HG03095 (cell line): ENCODE results near the gene DLG2.

Experiments used
- ATAC-seq: cut with Tn5 transposase; IDR thresholded peaks from one replicate; pipeline ENCODE4 v1.9.1; 2021; ENCODE audit warnings: moderate library complexity; ENCODE audit not compliant: unreplicated experiment

The DLG2 gene

DNA sequence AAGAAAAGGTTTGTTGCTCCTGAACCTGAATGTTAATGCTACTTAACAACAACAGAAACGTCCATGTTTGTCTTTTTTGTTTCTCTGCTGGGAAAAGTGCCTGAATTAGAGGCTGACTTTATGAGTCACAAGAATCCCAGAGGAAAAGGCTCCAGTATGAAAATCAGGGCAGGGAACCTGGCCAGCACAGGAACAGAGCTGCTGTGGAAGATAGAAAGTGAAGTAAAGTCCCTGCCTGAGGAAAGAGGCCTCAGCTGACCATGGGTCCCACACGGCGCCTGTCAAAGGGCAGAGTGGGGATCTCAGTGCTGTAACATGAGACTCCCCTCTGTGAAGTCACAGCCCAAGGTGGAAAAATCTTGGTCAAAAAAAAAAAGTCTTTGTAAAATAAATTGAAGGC, 1708.7 kb downstream of the DLG2 start:
- no peak for ATAC-seq

DNA sequence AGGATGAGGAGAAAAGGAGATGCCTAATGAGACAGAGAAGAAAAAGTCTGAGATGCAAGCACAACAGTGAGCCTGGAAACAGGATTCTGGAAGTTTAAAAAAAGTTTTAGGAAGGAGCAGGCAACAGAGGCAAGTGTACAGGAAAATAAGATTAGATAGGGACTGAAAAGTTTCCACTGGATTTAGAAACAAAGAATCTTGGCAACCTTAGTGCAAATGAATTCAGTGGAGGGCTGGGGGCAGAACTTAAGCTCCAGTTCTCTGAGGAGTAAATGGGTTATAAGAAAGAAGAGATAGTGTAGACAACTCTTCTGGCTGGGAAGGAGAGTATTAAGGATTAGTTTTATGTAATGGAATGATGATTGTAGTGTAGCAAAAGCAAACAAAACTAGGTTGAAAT, 1712.1 kb downstream of the DLG2 start:
- ATAC-seq, result no peak

DNA sequence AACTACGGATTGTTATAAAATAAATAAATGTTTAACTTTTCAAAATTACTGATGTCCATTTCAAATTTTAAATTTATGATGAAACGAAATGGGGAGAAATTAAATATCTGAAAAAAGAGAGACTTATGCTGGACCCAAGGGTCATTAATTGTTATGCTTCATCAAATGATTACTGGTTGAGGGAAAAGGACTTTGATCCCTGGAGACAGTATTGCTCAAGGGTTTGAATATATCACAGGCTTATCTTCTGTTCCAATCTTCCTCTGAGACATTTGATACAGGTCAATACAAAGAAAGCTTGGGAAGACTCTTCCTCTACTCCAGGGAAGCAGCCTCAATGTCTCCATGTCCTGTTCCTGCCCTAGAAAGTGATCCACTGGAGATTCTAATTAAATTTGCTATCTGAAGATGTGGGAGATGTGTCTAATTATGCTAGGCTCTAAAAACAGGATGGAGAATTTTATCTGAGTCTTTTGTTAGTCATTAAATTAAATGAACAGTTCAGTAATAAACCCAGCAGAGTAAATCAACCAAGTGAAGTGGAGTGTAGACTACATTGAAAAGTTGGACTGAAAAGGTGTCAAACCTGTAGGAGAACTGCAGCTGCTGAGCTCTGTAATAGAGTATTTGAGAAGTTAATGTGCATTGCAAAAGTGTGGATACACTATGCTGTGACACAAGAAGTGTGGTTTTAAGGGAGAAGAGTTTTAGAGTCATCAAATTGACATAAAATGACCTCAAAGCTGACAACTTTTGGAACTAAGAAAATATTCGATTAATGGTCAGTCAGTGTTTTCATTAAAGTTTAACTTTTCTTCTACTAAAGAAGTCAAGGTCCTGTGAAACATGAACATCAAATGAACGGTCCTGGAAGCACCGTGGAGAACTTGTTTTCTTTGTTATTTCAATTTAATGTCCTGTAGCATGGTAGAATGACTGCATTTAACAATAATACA, 1717.3 kb downstream of the DLG2 start:
- no peak for ATAC-seq

DNA sequence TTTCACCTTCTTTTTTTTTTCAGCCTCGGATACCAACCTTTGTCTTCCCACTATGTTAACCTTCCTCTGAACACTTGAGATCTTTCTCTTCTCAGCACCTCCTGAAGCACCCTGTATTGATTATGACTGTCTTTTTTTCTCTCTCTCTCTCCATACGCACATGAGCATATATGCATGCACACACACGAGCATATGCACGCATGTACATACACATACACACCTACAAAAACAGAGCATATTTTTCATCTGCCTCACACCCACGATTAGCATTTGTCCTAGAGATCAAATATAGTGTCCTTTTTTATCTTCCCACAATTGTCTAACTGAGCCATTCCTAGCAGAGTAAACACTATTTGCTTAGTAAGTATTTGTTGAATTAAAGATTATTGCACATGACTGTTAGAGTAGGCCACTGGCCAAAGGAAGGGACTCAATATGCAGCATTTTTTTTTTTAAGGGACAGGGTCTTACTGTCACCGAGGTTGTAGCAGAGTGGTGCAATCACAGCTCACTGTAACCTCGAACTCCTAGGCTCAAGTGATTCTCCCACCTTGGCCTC, 1718.8 kb downstream of the DLG2 start:
- ATAC-seq, result no peak

DNA sequence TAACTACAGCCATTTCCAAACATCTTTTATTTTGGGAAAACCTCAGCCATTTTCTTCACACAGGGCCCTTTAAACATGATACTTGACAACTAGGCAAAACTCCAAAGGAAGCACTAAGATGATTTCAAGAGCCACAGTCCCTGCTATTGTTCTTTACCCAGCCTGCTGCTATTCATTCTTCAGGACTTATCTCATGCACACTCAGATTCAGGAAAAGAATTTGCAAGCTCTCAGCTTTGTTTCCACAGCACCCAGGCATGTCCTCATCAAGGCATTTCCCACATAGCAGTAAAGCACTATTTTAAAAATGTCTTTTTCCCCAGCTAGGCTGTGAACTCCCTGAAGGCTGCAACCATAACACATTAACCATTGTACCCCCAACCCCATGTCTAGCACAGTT, 1731.6 kb downstream of the DLG2 start:
- no peak for ATAC-seq

DNA sequence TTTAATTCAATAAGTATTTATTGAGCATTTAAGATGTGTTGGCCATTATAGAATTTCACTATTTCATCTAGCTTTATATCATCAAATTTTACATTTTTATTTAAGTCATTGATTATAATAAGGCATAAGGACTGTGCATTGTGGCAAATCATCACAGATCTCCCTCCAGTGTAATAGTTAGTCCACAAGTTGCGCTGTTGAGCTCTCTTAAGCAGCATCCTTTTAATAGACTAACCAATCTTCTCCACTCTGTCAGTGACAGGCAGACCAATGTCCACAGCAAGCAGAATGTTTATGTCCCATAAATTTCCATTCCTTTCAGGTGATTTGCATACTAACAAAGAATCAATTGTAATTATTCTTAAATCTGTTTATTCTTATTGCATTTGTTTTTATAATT, 1745.7 kb downstream of the DLG2 start:
- no peak for ATAC-seq

DNA sequence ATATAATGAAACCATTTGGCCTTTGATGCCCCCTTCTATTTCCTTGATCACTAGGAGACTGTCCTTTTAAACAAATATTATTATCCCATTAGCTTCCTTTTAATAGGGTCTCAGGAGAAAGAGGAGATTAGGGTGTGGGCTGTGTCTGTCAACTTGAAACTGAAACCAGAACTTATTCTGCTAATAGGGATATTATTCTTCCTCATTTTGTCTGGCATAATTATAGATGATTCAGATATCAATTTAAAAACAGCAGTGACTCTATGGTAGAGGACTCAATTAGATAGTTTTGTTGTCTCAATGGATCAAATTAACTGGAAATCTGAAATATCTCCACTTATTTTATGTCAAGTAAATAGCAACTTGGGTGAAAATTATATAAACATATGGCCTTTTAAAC, 1756.1 kb downstream of the DLG2 start:
- no peak for ATAC-seq

DNA sequence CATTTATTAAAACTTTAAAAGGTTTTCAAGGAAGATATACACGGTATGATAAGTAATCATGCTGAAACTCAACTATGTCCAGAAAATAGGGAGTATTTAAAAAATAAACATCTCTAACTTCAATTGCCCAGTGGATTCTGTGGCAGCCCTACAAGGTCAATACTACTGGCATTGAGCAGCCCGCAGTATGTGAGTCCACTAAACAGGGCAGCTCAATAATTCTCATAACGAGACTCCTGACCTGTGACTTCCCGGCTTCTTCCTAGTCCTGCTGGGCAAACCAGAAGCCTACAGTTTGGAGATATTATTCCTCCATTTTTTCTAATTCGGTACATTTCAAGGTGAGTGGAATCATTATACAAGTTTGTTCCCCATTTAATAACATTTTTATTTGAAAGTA, 1760.5 kb downstream of the DLG2 start:
- no peak for ATAC-seq

DNA sequence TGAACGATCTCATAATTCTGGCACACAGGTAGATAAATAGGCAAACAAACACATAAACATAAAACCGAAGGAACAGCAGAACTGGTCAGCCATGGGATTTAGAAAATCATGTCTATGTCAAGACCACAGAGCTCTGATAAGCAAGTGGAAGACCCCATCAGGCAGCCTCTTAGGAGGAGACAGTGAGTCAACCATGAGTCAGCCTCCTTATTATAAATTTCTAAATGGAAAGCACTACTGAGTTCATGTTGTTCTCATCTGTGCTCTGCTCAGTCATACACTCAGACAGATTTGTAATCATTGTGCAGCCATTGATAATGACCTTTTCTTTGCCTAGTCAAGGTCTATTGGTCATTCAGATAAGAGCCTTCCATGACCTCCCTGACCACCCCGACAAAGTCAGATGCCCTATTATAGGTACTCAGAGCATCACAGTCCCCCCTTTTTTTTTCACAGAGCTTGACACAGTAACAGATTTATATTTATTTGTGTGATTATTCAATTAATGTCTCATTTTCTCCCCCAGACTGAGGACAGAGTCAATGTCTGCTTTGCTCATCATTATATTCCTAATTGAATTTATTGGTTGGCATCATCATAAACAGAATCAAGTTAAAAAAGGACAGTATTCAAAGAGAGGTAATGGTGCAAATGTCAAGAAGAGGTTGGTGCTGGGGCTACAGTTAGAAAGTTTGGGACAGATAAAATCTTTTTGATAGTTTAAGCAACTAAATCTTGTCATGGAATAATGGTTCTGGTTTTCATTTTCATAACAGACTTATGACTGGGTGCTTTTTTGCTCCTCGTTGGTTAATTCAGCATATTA, 1761.3 kb downstream of the DLG2 start:
- ATAC-seq, result no peak

DNA sequence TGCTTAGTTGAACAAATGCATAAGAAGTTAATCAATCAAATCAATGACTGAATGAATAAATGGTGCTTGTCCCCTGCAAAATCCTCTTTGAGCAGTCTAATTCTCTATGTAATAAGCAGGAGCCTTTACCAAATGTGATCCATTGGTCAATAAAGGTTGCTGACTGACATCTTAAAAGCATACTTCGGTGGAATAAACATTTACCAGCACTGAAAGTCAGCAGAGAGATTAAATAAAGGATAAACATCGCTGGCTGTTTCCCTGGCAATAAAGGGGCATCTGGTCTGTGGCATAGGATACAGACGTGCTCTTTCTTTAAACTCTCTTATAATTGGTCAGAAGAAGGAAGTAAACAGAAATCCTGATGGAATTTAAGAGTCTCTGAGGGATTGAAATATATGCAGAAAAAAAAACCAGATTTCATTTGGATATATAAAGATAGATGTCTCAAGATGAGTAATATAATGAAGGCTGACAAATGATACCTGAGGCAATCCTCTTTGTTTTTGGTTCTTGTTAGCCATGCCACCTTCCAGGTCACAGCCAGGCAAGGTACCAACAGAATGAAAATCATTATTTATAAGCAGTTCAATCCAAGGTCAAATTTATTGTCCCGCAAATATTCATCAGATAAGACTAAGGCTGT, 1762.6 kb downstream of the DLG2 start:
- ATAC-seq, result no peak

DNA sequence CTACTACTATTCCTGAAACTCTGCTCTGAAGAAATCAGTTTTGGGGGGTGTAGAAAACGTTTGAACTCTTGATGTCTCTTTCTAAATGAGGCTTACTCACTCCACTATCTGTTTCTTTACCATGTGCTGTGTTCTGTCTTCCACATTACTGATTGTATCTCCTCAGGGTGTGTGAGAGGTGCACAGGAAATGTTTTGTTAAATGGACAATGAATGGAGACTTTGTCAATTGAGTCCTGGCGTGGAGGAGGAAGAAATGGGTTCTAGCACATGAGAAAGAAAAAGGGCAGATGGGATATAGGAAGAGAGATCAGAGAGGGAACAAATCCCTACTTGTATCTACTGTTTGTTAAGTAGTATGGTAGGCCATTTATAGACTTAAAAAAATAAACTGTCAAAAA, 1763.9 kb downstream of the DLG2 start:
- ATAC-seq, result no peak

DNA sequence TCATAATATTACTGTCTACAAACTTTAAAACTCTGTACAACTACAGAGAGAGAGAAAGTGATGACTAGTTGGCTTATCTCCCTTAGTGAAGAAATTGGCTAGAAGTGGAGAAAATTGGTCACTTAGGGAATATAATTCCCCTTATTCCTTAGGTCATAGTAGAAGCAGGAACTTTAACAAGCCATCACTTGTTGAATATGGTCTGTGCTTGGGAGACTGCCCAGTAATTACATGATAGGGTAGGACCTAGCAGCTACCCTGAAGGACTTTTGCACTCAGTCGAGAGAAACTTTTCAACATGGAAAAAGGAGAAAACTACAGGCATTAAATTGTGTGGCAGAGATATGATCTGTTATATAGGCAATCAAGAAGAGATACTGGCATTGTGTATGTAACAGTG, 1764.5 kb downstream of the DLG2 start:
- ATAC-seq, result no peak

DNA sequence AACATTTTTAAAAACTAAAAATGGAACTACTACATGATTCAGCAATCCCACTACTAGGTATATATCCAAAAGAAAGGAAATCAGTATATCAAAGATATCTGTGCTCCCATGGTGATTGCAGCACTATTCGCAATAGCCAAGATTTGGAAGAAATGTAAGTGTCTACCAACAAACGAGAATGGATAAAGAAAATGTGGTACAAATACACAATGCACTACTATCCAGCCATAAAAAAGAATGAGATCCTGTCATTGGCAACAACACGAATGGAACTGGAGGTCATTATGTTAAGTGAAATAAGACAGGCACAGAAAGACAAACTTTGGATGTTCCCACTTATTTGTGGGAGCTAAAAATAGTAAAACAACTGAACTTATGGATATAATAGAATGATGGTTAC, 1765.1 kb downstream of the DLG2 start:
- no peak for ATAC-seq

DNA sequence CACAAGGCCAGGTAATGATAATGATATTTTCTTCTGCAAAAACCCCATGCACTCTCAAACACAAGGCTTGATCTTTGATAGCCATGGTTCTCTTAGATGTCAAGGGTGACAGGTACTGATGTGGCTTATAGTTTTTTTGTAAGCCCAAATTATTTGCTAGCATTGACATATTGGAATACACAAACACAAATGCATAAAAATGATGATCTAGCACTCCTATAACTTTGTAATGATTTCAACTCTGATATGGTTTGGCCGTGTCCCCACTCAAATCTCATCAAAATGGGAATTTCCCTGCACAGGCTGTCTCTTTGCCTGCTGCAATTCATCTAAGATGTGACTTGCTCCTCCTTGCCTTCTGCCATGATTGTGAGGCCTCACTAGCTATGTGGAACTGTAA, 1768.5 kb downstream of the DLG2 start:
- ATAC-seq, result no peak

DNA sequence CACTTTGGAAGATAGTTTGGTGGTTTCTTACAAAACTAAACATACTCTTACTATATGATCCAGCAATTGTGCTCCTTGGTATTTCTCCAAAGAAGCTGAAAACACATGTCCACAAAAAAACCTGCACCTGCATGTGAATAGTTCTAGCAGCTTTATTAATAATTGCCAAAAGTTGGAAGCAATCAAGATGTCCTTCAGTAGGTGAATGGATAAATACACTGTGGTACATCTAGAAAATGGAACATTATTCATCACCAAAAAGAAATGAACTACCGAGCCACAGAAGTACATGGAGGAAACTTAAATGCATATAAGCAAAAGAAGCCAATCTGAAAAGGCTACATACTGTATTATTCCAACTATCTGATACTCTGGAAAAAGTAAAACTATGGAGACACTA, 1771.9 kb downstream of the DLG2 start:
- ATAC-seq, result no peak

DNA sequence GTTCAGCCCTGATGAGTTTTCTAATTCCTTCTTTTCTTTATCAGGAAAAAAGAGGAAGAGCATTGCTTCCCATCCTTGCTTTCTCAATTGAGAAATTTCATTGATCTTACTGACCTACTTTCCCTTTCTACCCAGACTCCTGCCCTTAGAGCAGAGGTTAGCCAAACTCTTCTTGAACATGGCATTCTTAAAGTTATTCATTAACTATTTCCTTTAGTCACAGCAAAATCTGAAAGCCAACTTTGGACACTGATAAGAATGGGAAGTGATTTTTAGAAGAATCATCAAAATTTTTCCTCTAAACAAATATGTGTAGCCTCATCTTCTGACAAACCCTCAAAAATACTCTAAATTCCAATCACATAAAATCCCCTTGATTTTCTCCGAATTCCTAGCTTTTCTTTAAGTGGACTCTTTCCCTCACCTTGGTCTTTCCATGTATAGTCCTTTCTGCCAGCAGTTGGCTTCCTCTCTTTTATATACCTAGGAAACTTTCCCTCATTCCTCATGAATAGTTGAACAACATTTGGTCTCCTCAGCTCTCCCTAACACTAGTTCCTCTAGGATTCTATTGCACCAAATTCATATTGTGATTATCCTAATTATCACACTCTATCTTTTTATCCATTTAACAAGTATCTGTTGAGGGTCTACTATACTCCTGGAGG, 1774.2 kb downstream of the DLG2 start:
- no peak for ATAC-seq

DNA sequence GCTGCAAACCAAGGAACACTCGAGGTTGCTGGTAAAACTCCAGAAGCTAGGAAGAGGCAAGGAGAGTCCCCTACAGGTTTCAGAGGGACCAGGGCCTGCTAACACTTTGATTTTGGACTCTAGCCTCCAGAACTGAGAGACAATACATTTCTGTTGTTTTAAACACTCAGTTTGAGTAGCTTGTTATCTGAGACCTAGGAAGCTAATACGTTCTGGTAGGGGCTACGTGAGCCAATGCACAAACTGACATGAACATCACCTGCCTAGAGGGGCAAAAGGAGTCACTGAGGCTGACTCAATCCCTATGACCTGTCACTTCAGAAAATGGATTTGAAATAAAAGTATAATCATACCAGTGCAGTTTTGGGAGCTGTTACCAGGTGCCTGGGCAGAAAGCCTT, 1775.1 kb downstream of the DLG2 start:
- no peak for ATAC-seq

DNA sequence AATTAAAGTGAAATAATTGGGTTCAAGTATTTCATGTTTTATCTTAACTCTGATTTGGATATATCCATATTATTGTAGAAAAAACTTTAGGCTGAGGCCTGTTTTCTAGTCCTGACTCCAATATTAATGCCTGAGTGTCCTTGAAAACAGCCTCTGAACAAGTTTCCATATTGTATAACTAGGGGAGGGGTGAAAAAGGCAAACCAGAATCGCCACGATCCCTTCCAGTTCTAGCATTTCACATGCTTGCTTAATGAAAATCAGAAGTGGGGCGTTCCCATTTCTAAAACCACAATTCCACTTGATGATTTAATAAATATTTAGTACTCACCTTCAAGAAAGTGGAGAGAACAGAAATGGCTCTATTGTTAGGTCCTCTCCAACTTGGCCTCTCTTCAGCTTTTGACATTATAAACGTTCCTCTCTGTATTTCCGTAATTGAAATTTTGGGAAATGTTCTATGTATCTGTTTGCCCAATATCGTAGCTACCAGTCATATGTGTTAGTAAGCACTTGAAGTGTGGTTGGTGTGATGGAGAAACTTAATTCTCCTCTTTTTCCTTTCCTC, 1779.6 kb downstream of the DLG2 start:
- no peak for ATAC-seq

DNA sequence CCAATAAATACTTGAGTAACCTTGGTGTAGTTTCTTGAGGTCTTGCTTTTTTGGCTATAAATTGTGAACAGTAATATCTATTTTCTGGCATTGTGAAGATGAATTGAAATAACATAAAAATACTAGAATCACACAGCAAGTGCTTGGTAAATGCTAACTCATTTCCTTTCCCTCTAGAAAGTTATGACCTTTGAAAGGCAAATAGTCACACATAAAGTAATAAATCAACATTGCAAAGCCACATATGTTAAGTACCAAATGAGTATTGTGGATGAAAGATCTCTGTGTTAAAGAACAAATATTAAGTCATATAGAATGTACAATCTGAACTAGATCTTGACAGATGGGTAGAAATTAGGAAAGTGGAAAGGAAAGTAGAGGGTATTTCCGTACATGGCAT, 1781.3 kb downstream of the DLG2 start:
- ATAC-seq, result no peak

DNA sequence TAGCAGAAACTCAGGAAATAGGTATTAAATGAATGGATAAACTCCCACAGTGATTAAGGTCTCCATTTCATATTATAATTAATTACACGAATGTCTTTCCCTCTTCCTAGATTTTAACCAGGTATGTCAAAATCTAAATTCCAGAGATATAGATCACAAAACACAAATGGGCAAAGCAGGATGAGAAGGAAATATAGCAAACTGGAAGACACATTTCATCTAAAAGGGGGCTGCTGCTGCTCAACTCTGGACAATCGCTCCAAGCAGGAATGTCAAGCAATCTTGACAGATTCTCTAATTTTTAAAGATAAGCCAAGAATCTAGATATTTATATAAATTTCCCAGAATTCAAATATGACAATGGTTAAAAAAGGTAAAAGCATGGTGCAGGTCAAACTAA, 1786.8 kb downstream of the DLG2 start:
- ATAC-seq, result no peak
